ENCODE data around the gene PRKAG2.
"Not testable (repeated sequence)": the region's sequence is repeated elsewhere in the genome, so short reads cannot be mapped to it uniquely, and the experiment has no call there.

Gene PRKAG2

DNA sequence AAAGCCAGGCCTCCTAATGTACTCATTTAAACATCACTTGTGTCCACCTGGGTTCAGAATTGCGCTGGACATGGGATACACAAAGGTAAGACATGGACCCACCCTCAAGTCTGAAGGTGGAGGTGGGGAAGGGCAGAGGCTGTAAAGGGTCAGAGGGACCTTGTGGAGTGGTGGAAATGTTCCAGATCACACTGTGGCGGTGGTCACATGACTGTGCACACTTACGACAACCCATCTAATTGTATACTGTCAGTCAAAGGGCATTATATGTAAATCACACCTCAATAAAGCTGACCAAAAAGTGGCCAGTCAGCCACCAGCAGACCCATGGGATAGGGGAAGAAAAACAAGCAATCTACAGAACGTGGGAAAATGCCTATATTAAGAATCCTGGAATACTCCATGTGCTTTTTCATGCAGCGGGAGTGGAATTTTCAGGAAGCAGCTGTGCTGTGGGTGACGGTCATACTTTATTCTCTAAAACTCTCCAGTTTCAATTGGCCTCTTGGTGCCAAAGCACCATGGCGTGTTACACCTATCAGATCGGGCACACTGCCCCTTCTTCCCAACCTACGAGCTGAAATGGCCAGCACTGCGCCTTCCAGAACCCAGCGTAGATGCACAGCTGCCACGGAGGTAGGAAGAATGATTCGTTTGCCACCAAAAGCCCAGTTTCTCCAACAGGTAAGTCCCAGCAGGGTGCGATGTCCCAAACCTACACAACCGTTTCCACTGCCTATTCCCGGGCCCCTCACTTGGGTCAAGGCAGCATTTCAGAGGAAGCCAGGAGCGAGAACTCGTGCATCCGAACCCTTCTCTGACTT is 69.8 kb downstream of the PRKAG2 start:
- H3K9me3 Mint-ChIP-seq, result no peaks in the 10 kb centered on the region
- H3K36me3 Mint-ChIP-seq, result peaks cover 3% of the 10 kb centered on the region
- H3K27me3 Mint-ChIP-seq, result no peaks in the 10 kb centered on the region
- no peak overlapping the region for H3K27ac Mint-ChIP-seq
- H3K4me1 Mint-ChIP-seq, result no peaks in the 10 kb centered on the region
- H3K4me3 Mint-ChIP-seq, result no peak overlapping the region

DNA sequence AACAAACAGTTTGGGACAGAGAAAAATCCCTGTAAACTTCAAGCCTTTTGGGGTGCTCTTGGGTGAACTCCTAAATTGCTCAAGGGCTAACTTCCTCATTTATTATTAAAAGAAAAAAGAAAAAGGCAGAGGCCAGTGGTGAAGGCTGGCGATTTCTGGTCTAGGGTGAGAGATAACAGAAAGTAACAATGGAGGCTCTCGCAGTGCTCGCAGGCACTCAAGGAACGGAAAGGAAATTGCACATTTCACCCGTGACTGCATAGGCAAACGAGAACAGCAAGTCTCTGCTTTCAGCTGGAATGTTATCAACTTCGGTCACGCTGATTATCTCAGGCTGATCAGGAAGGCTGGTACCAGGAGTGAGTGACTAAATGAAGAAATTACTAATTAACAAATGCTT is 70.7 kb downstream of the PRKAG2 start:
- Mint-ChIP-seq H3K27ac (no peak overlapping the region), H3K36me3 (peaks cover 3% of the 10 kb centered on the region), H3K27me3 (no peaks in the 10 kb centered on the region), H3K4me3 (no peak overlapping the region), H3K4me1 (no peaks in the 10 kb centered on the region), H3K9me3 (no peaks in the 10 kb centered on the region)

DNA sequence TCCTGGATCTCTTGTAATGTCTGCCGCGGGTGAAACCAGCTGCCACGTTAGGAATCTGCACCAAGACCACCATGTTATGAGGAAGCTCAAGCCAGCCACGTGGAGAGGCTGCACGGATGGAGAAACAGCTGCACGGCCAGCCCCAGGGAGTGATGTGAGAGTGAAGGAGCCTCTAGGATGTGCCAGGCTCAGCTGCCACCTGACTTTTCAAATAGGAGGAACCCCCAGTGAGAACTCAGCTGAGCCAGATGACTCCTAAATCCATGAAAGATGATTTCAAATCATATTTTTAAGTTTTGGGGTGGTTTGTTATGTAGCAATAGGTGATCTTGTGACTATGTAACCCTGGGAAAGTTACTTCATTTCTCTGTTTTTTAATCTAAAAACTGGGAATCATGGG is 71.7 kb downstream of the PRKAG2 start:
- H3K4me1 Mint-ChIP-seq, result no peaks in the 10 kb centered on the region

DNA sequence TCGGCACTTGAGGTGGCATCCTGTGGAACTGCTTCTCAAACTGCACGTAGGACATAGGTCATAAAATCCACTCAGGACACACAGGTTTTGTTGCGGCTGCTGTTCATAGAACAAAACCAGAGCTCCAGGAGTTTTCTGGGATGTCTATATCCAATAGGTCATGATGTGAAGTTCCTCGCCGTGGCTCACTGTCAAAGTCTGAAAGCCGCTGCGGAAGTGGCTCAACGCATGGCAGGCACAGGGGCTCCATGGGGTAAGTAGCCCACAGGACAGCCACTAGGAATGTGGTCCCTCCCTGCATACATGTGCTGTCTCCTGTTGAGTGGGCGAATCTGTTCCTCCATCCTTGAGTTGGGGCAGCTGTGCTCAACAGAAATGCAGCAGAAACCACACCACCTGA is 72.2 kb downstream of the PRKAG2 start:
- Mint-ChIP-seq H3K4me1 (no peaks in the 10 kb centered on the region), H3K36me3 (peaks cover 3% of the 10 kb centered on the region), H3K27me3 (no peaks in the 10 kb centered on the region), H3K27ac (no peak overlapping the region), H3K9me3 (no peaks in the 10 kb centered on the region), H3K4me3 (no peak overlapping the region)

More for the DNA sequence above, 71.7 kb downstream of the PRKAG2 start:
- Mint-ChIP-seq H3K27ac (no peak overlapping the region), H3K4me3 (no peak overlapping the region), H3K27me3 (no peaks in the 10 kb centered on the region), H3K36me3 (peaks cover 3% of the 10 kb centered on the region), H3K9me3 (no peaks in the 10 kb centered on the region)

DNA sequence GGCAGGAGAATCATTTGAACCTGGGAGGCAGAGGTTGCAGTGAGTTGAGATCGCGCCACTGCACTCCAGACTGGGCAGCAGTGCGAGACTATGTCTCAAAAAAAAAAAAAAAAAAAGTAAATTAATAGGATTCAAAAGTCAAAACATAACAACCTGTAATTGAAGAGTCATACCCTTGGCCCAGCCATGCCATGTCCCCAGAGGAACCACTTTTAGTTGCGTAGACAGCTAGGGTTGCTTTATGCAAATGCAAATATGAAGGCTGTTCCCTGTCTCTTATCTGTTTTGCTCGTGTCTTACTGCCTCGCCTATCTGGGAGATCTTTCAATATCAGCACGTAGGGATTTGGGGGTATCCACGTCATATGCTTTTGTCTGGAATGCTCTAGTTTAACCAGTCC is 73.1 kb downstream of the PRKAG2 start:
- Mint-ChIP-seq H3K9me3 (no peaks in the 10 kb centered on the region), H3K27me3 (no peaks in the 10 kb centered on the region), H3K27ac (no peak overlapping the region), H3K4me1 (no peaks in the 10 kb centered on the region), H3K36me3 (peaks cover 3% of the 10 kb centered on the region), H3K4me3 (no peak overlapping the region)

DNA sequence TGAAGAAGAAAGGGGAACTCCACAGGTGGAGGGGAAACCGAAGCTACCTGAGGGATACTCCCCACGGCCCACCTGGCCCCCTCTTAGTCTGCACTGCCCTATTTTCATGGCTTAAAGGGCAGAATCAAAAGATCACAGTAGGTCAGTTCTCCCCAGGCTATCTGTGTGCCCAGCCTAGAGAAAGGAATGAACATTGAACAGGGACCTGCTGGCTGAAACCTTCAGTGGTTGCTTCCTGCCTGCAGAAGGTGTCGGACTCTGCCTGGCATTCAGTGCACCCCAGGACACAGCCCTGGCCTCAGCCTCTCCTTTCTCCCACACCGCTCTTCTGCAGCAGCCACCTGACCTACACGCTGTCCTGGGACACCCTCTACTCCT is 74.5 kb downstream of the PRKAG2 start:
- Mint-ChIP-seq H3K36me3 (no peaks in the 10 kb centered on the region), H3K9me3 (no peaks in the 10 kb centered on the region), H3K27ac (no peak overlapping the region), H3K4me1 (peaks cover 2% of the 10 kb centered on the region), H3K4me3 (no peak overlapping the region), H3K27me3 (no peaks in the 10 kb centered on the region)

DNA sequence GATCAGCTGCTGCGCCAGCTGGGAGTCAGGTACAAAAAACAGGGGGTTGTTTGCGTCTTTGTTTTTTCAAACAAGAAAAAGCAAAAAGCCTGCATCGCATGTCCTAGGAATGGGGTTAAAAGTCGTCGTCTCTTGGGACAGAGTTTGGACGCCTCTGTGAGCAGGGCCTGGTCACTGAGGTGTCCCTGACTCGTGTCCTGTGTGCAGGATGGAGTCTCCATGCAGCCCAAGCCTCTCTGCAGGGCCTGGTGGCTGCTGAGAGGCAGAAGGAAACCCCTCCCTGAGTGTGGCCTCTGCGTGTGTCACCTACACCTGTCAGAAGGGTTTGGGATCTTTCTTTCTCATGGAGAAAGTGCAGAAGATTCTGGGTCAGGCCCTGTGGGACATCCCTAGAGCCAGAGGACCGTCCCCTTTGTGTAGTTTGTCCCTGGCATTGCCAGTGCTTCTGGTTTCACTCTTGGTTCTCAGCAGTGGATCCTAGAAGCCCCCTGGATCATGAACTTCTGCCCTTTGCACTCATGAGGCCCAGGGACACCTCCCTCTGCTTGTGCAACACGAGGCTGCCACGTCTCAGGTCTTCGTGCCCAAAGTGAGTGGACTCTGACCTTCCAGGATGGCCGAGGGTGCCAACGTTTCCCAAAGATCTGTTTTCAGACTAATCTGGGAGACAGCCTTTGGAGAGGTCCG is 75.0 kb downstream of the PRKAG2 start:
- H3K27me3 Mint-ChIP-seq, result no peaks in the 10 kb centered on the region
- no peak overlapping the region for H3K4me3 Mint-ChIP-seq
- no peaks in the 10 kb centered on the region for H3K9me3 Mint-ChIP-seq
- H3K36me3 Mint-ChIP-seq, result no peaks in the 10 kb centered on the region
- no peak overlapping the region for H3K27ac Mint-ChIP-seq
- peaks cover 4% of the 10 kb centered on the region for H3K4me1 Mint-ChIP-seq

DNA sequence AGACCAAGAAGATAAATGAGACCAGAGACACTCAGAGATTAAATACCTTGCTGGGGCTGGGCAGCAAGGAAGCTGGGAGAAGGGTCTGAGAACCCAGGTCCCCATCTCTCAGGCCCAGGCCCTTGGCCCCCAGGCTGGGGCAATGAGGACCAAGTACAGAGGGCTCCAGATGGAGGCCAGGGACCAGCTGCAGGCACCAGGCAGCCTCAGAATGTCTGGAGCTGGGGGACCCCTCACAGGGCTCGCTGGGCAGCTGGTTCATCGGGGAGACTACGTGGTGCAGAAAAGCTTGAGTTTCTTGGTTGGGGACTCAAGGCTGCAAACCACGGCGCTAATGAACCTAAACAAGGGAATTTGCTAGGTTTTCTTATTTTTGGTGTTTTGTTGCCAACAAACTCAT is 75.6 kb downstream of the PRKAG2 start:
- H3K4me1 Mint-ChIP-seq, result peaks cover 4% of the 10 kb centered on the region
- no peak overlapping the region for H3K27ac Mint-ChIP-seq
- no peak overlapping the region for H3K4me3 Mint-ChIP-seq
- no peaks in the 10 kb centered on the region for H3K27me3 Mint-ChIP-seq
- H3K9me3 Mint-ChIP-seq, result no peaks in the 10 kb centered on the region
- no peaks in the 10 kb centered on the region for H3K36me3 Mint-ChIP-seq

DNA sequence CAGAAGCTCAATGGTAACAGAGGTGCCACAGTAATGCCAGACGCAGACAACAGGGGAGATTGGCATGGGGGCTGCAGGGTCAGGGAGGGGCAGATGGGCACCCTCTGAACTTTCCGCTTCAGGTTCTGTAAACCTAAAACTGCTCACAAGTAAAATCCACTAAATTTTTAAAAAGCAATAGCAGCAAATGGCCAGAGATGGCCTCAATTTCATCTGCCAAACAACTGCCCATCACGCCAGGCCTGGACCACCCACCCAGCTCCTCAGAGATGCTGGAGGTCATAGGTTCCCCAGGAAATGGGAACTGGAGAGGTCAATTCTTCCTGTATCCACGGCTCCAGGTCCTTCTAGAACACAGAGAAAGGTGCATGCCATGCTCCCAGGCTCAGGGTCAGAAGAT is 76.1 kb downstream of the PRKAG2 start:
- peaks cover 4% of the 10 kb centered on the region for H3K4me1 Mint-ChIP-seq
- no peaks in the 10 kb centered on the region for H3K9me3 Mint-ChIP-seq
- H3K27me3 Mint-ChIP-seq, result no peaks in the 10 kb centered on the region
- no peak overlapping the region for H3K27ac Mint-ChIP-seq
- no peak overlapping the region for H3K4me3 Mint-ChIP-seq
- H3K36me3 Mint-ChIP-seq, result no peaks in the 10 kb centered on the region

DNA sequence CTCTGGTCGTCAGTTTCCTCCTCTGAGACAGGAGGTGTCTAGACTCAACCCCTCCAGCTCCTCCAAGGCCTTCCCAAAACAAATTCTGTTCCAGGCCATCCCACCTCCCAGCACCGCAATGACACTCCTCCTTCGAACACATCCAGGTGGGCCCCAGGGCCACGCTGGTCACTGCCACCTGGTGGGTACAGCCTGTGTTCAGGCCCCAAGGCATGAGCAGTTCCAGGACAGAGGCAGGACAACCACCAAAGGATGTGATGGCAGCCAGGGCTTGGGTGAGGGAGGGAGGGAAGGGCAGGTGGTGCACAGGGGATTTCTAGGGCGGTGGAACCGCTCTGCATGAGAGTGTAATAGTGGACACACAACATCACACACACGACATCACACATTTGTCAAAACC is 76.5 kb downstream of the PRKAG2 start:
- no peaks in the 10 kb centered on the region for H3K9me3 Mint-ChIP-seq
- H3K4me3 Mint-ChIP-seq, result no peak overlapping the region
- H3K27me3 Mint-ChIP-seq, result no peaks in the 10 kb centered on the region
- no peaks in the 10 kb centered on the region for H3K36me3 Mint-ChIP-seq
- no peak overlapping the region for H3K27ac Mint-ChIP-seq
- peaks cover 4% of the 10 kb centered on the region for H3K4me1 Mint-ChIP-seq

DNA sequence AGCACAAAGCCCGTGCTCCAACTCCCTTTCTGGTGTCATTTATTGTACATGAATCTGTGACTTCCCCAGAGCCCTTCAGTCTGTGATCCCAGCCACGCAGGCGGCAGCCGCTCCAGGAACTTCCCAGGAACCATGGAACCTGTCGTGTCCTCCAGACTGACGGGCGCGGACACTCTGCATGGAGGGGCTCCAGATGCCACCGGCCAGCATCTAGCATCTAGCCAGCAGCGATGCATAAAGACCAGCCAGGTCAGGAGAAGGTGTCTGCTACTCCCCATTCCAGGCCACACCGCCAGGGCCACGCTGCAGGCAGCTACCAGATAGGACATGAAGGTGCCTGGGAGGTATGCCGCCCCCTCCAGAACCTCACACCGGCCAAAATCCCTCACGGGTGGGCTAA is 77.4 kb downstream of the PRKAG2 start:
- no peaks in the 10 kb centered on the region for H3K9me3 Mint-ChIP-seq
- no peak overlapping the region for H3K4me3 Mint-ChIP-seq
- H3K27ac Mint-ChIP-seq, result no peak overlapping the region
- no peaks in the 10 kb centered on the region for H3K27me3 Mint-ChIP-seq
- H3K4me1 Mint-ChIP-seq, result peaks cover 4% of the 10 kb centered on the region
- H3K36me3 Mint-ChIP-seq, result no peaks in the 10 kb centered on the region

DNA sequence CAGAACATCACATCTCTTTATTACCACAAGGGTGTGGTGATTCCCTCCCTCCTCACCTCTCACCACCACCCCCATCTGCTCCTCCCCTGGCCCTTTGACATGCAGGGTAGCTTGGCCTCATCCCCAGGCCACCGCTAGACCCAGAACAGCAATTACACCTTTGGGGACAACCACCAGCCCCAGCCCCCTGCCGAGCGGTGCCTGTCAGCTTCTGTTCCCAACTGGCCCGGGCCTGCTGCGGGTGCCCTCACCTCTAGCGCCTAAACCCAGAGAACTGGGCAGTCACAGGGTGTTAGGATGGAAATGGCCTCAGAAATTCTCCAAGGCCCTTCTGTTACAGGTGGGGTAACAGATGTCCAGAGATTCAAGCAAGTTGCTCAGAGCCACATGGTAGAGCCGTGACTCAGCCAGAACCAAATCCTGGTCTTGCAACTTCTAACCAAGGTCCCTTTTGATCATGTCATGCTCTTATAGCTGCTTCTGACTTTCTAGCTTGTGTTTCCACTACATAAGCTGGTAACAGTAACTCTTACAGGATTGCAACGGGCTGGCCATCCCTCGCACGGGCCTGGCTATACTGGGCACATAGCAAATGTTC is 78.0 kb downstream of the PRKAG2 start:
- Mint-ChIP-seq H3K36me3 (no peaks in the 10 kb centered on the region), H3K27ac (no peak overlapping the region), H3K4me3 (no peak overlapping the region), H3K4me1 (peaks cover 4% of the 10 kb centered on the region), H3K27me3 (no peaks in the 10 kb centered on the region), H3K9me3 (no peaks in the 10 kb centered on the region)

DNA sequence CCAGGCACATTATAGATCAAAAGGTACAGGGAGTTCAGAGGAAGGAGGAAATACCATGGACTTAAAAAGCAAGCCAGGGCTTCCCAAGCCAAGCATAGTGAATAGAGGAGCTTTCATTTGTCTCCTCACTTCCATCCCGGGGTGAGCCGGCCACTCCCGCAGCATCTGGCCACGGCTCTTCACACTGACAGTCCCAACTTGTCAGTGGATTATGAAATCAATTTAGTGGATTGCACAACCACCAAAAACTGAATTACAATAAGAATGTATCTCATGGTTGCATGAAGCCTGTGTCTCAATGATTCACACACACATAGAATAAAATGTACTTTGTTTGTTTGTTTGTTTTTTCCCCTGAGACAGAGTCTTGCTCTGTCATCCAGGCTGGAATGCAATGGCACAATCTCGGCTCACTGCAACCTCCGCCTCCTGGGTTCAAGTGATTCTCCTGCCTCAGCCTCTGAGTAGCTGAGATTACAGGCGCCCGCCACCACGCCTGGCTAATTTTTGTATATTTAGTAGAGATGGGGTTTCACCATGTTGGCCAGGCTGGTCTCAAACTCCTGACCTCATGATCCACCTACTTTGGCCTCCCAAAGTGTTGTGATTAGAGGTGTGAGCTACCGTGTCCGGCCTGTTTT is 79.1 kb downstream of the PRKAG2 start:
- H3K4me1 Mint-ChIP-seq, H3K4me3 Mint-ChIP-seq, H3K27ac Mint-ChIP-seq, H3K36me3 Mint-ChIP-seq, H3K9me3 Mint-ChIP-seq, H3K27me3 Mint-ChIP-seq: not testable (repeated sequence)

DNA sequence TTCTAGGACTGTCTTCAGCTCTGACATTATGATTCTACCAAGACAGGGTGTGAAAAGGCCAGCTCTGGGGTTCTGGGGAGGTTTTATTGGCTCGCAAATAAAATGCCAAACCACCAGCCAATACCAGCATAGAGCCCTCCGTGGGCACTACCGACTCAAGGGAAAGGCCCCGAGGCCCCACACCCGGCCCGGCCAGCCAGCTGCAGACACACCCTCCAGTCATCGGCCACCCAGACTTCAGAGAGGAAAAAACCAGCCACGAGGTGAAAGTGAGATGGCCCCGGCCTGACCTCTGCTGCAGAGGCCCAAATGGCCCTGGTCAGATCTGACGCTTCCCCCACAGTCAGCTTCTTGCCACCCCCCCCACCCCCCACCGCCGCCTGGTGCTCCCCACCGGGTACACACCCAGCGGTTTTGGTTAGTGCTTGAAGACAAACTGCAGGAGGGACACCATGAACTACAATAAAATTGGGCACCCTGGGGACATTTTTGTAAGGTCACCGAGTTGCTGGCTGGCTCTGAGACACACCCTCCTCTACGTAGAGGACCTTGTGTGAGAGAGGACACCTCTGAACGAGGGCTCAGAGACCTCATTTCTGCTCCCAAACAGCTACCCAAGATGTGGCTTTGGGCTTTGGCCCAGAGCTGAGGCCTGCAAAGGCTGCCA is 79.9 kb downstream of the PRKAG2 start:
- H3K4me3 Mint-ChIP-seq, result no peak overlapping the region
- H3K4me1 Mint-ChIP-seq, result peaks cover 4% of the 10 kb centered on the region
- no peaks in the 10 kb centered on the region for H3K9me3 Mint-ChIP-seq
- no peaks in the 10 kb centered on the region for H3K36me3 Mint-ChIP-seq
- H3K27ac Mint-ChIP-seq, result no peak overlapping the region
- H3K27me3 Mint-ChIP-seq, result no peaks in the 10 kb centered on the region

DNA sequence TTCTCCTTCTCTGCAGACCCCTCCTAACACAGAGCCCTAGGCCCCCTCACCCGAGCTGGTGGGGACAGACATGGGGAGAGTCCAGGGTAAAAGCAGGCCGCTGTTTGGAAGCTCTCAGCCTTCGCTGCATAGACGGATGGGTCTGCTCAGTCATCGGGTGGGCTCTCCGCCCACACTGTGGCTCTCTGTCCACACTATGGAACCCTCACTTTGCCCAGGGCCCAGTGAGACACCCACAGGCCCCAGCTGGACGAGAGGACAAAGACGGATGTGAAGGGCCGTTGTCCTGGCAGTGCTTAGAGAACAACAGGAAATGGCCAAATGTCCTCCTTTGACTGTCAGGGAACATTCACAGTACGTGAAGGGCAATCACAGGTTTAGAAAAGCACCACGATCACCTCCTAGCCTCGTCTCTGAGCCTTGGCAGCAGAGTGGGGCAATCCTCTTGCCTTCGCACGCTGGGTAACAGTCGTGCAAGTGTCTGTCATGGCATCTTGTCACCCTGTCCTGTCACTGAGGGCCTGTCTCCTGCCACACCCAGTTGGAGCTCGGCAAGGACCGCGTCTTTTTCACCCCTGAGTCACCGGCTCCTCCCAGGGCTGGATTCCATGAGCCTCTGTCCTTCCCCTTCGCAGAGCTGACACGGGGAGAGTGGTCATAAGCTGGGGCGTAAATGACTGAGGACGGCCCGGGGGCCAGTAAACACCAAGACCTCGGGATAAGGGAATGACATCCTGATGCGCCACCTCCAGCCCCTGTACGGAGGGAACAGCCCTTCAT is 80.6 kb downstream of the PRKAG2 start:
- Mint-ChIP-seq H3K36me3 (no peaks in the 10 kb centered on the region), H3K4me3 (no peak overlapping the region), H3K9me3 (no peaks in the 10 kb centered on the region), H3K27me3 (no peaks in the 10 kb centered on the region), H3K27ac (no peak overlapping the region), H3K4me1 (peaks cover 4% of the 10 kb centered on the region)

All from activated naive CD4-positive, alpha-beta T cell treated with anti-CD3 and anti-CD28 coated beads, Interleukin-2, amount 50 U/mL, for 24 hours (primary cell).